HepG2 (cell line): ENCODE results near the gene THADA. TPM values are rescaled to one million over a fixed set of nuclear protein-coding genes. Genes with fewer than 3 reads are reported as not detected.

Source experiments
- ATF7 ChIP-seq, 2 experiments: fragments of 450-650 bp in 1 of 2; sonication (generic) in 1 of 2; formaldehyde crosslinking in 1 of 2; IDR thresholded peaks; 2 replicates each; pipeline versions ENCODE4 v1.4.0 to v1.6.1; 2016 to 2020; ENCODE audit warnings: antibody characterized with exemption in 1 of 2, mild to moderate bottlenecking in 1 of 2, missing genetic modification reagents in 1 of 2
- CREB3 ChIP-seq: sonication (generic); formaldehyde crosslinking; IDR thresholded peaks from 2 replicates; pipeline ENCODE4 v1.5.0; 2020; ENCODE audit warnings: missing genetic modification reagents
- FOSL2 ChIP-seq: sonication (generic); formaldehyde crosslinking; IDR thresholded peaks from 2 replicates; pipeline ENCODE4 v1.4.0; 2020; ENCODE audit warnings: missing genetic modification reagents
- KIAA2018 ChIP-seq: sonication (generic); formaldehyde crosslinking; IDR thresholded peaks from 2 replicates; pipeline ENCODE4 v1.5.0; 2020; ENCODE audit warnings: mild to moderate bottlenecking, missing genetic modification reagents, borderline replicate concordance
- KLF12 ChIP-seq: sonication (generic); formaldehyde crosslinking; IDR thresholded peaks from 2 replicates; pipeline ENCODE4 v1.4.0; 2020; ENCODE audit warnings: missing genetic modification reagents, borderline replicate concordance
- NCOA1 ChIP-seq: sonication (generic); formaldehyde crosslinking; IDR thresholded peaks from 2 replicates; pipeline ENCODE4 v1.9.0; 2021; ENCODE audit warnings: missing genetic modification reagents
- NFATC3 ChIP-seq: sonication (generic); formaldehyde crosslinking; IDR thresholded peaks from 2 replicates; pipeline ENCODE4 v1.5.1; 2020; ENCODE audit warnings: mild to moderate bottlenecking, missing genetic modification reagents
- PAX8 ChIP-seq: sonication (generic); formaldehyde crosslinking; IDR thresholded peaks from 2 replicates; pipeline ENCODE4 v1.8.0; 2022; ENCODE audit warnings: mild to moderate bottlenecking, missing genetic modification reagents, borderline replicate concordance
- PHF21A ChIP-seq: sonication (generic); formaldehyde crosslinking; IDR thresholded peaks from 2 replicates; pipeline ENCODE4 v1.5.0; 2020; ENCODE audit warnings: mild to moderate bottlenecking, missing genetic modification reagents
- POLR2G ChIP-seq: fragments of 200-400 bp; formaldehyde crosslinking; IDR thresholded peaks from 2 replicates; pipeline ENCODE4 v1.6.1; 2018; ENCODE audit warnings: mild to moderate bottlenecking, low read depth, low read length, moderate library complexity
- U2AF2 ChIP-seq: fragments of 200-400 bp; formaldehyde crosslinking; IDR thresholded peaks from 2 replicates; pipeline ENCODE4 v1.6.1; 2017; ENCODE audit warnings: low read depth, mild to moderate bottlenecking, low read length
- ZFP37 ChIP-seq: sonication (generic); formaldehyde crosslinking; IDR thresholded peaks from 2 replicates; pipeline ENCODE4 v1.4.0; 2020; ENCODE audit warnings: missing genetic modification reagents, borderline replicate concordance
- ZNF224 ChIP-seq: sonication (generic); formaldehyde crosslinking; IDR thresholded peaks from 2 replicates; pipeline ENCODE4 v1.5.0; 2020; ENCODE audit warnings: mild to moderate bottlenecking, missing genetic modification reagents
- ZNF710 ChIP-seq: sonication (generic); formaldehyde crosslinking; IDR thresholded peaks from 2 replicates; pipeline ENCODE4 v1.5.0; 2020; ENCODE audit warnings: mild to moderate bottlenecking, missing genetic modification reagents, borderline replicate concordance
- ZNF780A ChIP-seq: sonication (generic); formaldehyde crosslinking; IDR thresholded peaks from 2 replicates; pipeline ENCODE4 v1.8.0; 2022; ENCODE audit warnings: mild to moderate bottlenecking, missing genetic modification reagents, moderate library complexity
- ZNF83 ChIP-seq: sonication (generic); formaldehyde crosslinking; IDR thresholded peaks from 2 replicates; pipeline ENCODE4 v1.4.0; 2020; ENCODE audit warnings: missing genetic modification reagents, mild to moderate bottlenecking, borderline replicate concordance
- polyA plus RNA-seq, 8 experiments: library from polyadenylated mRNA; depleted of rRNA in 3 of 8; stranded (reverse) in 7 of 8; unstranded in 1 of 8; fragments of >200 nt; fragmentation: Illumina TruSeq in 4 of 8; extraction: Trizol in 4 of 8; gene quantifications; 2 replicates each; pipeline versions ENCODE4 v1.2.1 to v1.2.3, GENCODE V29; 2011 to 2016; ENCODE audit warnings: low read depth in 4 of 8, missing spikeins in 1 of 8, mixed read lengths in 1 of 8; ENCODE audit not compliant: insufficient read depth in 1 of 8
- total RNA-seq, 5 experiments: library from RNA; depleted of rRNA; stranded (reverse); fragments of >200 nt; fragmentation: Illumina TruSeq; extraction: Trizol; gene quantifications; 2 replicates each; pipeline ENCODE4 v1.2.3, GENCODE V29; 2016; ENCODE audit warnings: low read depth in 1 of 5
- TF ChIP-seq, protein P1 (sequence below): sonication (generic); IDR thresholded peaks from 2 replicates; pipeline ENCODE4 v1.6.1; 2016; ENCODE audit warnings: low read depth, borderline replicate concordance

THADA gene
- total and polyA plus RNA-seq, 2 of the 13 experiments (the other 11 are each of a cell fraction or from before 2014, with no cell fraction given), result 12.7 to 21.7 TPM

GRCh38 chr2:43220229-43220751 is 375.5 kb downstream of the THADA start (continued):
- TF ChIP-seq ZNF83, result 0 out of 2 replicates have a peak, but pooled peaks have one; percentile 7
- peak; percentile 59; the same call in 1 of the 2 replicates for TF ChIP-seq ZNF224 (CRISPR knock-in tag)
- TF ChIP-seq FOSL2, result peak; percentile 1; the same call in 1 of the 2 replicates
- TF ChIP-seq PAX8 (CRISPR knock-in tag), result no peak
- no peak for TF ChIP-seq PHF21A
- 0 out of 2 replicates have a peak, but pooled peaks have one; percentile 44 for TF ChIP-seq U2AF2
- TF ChIP-seq NFATC3 (CRISPR knock-in tag), result peak; percentile 89; the same call in 1 of the 2 replicates
- peak; percentile 23; the same call in 1 of the 2 replicates for TF ChIP-seq KLF12 (CRISPR knock-in tag)
- 0 out of 2 replicates have a peak, but pooled peaks have one; percentile 8 for TF ChIP-seq NCOA1 (CRISPR knock-in tag)
- TF ChIP-seq ZNF710 (CRISPR knock-in tag), result 0 out of 2 replicates have a peak, but pooled peaks have one; percentile 34
- TF ChIP-seq CREB3 (CRISPR knock-in tag), result 0 out of 2 replicates have a peak, but pooled peaks have one; percentile 45
- TF ChIP-seq ZNF780A, result no peak
- TF ChIP-seq ATF7 (IDR thresholded peaks at IDR 0.05), result no peak
- TF ChIP-seq ATF7 (CRISPR knock-in tag; IDR thresholded peaks at IDR 0.05), result no peak
- TF ChIP-seq, protein P1, sequence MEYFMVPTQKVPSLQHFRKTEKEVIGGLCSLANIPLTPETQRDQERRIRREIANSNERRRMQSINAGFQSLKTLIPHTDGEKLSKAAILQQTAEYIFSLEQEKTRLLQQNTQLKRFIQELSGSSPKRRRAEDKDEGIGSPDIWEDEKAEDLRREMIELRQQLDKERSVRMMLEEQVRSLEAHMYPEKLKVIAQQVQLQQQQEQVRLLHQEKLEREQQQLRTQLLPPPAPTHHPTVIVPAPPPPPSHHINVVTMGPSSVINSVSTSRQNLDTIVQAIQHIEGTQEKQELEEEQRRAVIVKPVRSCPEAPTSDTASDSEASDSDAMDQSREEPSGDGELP, result no peak
- TF ChIP-seq POLR2G, result peak; percentile 58
- no peak for TF ChIP-seq KIAA2018 (CRISPR knock-in tag)
- TF ChIP-seq ZFP37 (CRISPR knock-in tag), result 0 out of 2 replicates have a peak, but pooled peaks have one; percentile 1
